HUES6 (cell line): ENCODE results near the gene CNR2.
"Not testable (repeated sequence)": the region's sequence is repeated elsewhere in the genome, so short reads cannot be mapped to it uniquely, and the experiment has no call there.

Source experiments
- H3K27ac ChIP-seq: 2 replicates; pipeline ENCODE4 v1.7.0; 2013; ENCODE audit warnings: low read depth, mild to moderate bottlenecking, low read length, inconsistent platforms
- H3K27me3 ChIP-seq: 2 replicates; pipeline ENCODE4 v1.6.1; 2013; ENCODE audit warnings: low read length; ENCODE audit not compliant: control insufficient read depth, insufficient read depth
- H3K36me3 ChIP-seq: 2 replicates; pipeline ENCODE4 v1.6.1; 2013; ENCODE audit warnings: low read length; ENCODE audit not compliant: control insufficient read depth, insufficient read depth
- H3K4me1 ChIP-seq: 2 replicates; pipeline ENCODE4 v1.6.1; 2013; ENCODE audit warnings: low read length; ENCODE audit not compliant: control insufficient read depth, insufficient read depth
- H3K4me3 ChIP-seq: 2 replicates; pipeline ENCODE4 v1.5.1; 2013; ENCODE audit warnings: low read depth, low read length
- H3K9ac ChIP-seq: one replicate; pipeline ENCODE4 v1.6.1; 2013; ENCODE audit warnings: mild to moderate bottlenecking, low read length
- H3K9me3 ChIP-seq: 2 replicates; pipeline ENCODE4 v1.6.1; 2013; ENCODE audit warnings: low read depth, low read length; ENCODE audit not compliant: control insufficient read depth, insufficient read depth

CNR2 gene

GRCh38 chr1:23903754-23904153, 9.4 kb downstream of the CNR2 start:
- Histone ChIP-seq H3K36me3 (no peaks in the 10 kb centered on the region), H3K27ac (no peak overlapping the region), H3K27me3 (peaks cover 46% of the 10 kb centered on the region), H3K4me1 (peaks cover 20% of the 10 kb centered on the region), H3K9ac (no peak overlapping the region), H3K4me3 (peak overlapping the region; percentile 52), H3K9me3 (no peaks in the 10 kb centered on the region)

- peak overlapping the region; percentile 4 for H3K9ac ChIP-seq
- H3K27me3 ChIP-seq: peaks cover 46% of the 10 kb centered on the region
- H3K36me3 ChIP-seq: no peaks in the 10 kb centered on the region
- H3K4me1 ChIP-seq: peaks cover 20% of the 10 kb centered on the region
- no peak overlapping the region for H3K27ac ChIP-seq
- H3K4me3 ChIP-seq: peak overlapping the region; percentile 52
- no peaks in the 10 kb centered on the region for H3K9me3 ChIP-seq
Measured at GRCh38 chr1:23902321-23903278, 10.6 kb downstream of the CNR2 start.

GRCh38 chr1:23900017-23900416, 13.1 kb downstream of the CNR2 start:
- not testable (repeated sequence) for H3K4me3 ChIP-seq, H3K27ac ChIP-seq, H3K36me3 ChIP-seq, H3K9ac ChIP-seq, H3K9me3 ChIP-seq
- Histone ChIP-seq H3K27me3 (peaks cover 46% of the 10 kb centered on the region), H3K4me1 (peaks cover 20% of the 10 kb centered on the region)

DNA sequence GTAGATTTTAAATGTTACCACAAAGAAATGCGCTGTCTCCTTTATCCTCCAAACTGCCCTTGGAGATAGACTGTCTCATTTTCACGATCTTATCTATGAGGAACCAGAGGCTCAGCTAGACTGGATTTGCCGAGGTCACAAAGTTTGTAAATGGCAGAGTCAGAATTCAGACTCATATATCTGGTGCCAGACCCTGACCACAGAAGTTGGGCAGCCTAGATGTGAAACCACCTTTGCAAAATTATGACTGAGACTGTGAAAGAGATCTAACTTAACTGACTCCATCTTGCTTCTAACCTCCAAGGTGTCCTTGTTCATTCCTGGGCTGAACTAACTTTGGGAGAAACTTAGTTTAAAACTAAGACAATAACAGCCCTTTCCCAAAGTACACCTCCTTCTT, 14.1 kb downstream of the CNR2 start:
- H3K4me3 ChIP-seq: no peak overlapping the region
- H3K36me3 ChIP-seq: no peaks in the 10 kb centered on the region
- H3K9ac ChIP-seq: no peak overlapping the region
- peaks cover 11% of the 10 kb centered on the region for H3K4me1 ChIP-seq
- H3K9me3 ChIP-seq: no peaks in the 10 kb centered on the region
- H3K27me3 ChIP-seq: peaks cover 36% of the 10 kb centered on the region
- no peak overlapping the region for H3K27ac ChIP-seq

- no peaks in the 10 kb centered on the region; the same call in 1 of the 2 replicates for H3K4me1 ChIP-seq
- H3K4me3 ChIP-seq: no peak overlapping the region
- H3K27ac ChIP-seq: no peak overlapping the region
- no peak overlapping the region for H3K9ac ChIP-seq
- H3K9me3 ChIP-seq: no peaks in the 10 kb centered on the region
- no peaks in the 10 kb centered on the region for H3K36me3 ChIP-seq
- peaks cover 16% of the 10 kb centered on the region for H3K27me3 ChIP-seq
Measured at GRCh38 chr1:23897083-23897482, 16.1 kb downstream of the CNR2 start.

DNA sequence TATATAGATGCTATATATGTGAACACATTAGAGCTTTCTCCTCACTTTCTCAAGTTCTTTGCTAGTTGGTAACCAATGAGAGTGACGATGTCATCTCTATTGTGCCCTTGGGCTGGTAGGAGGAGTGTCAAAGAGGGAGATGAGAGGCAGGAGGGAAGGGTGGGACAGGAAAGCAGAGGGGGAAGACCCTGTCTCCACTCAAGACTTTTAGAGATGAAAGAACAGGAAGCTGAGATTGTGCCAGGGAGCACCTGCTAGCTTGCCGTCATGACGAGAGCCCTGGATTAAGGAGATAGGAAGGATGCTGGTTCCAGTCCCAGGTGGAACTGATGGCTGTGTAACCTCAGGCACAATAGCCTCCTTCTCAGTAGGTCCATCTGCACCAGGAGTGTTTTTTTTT, 16.7 kb downstream of the CNR2 start:
- Histone ChIP-seq H3K27me3 (peaks cover 10% of the 10 kb centered on the region), H3K9me3 (no peaks in the 10 kb centered on the region), H3K27ac (no peak overlapping the region), H3K36me3 (no peaks in the 10 kb centered on the region), H3K9ac (no peak overlapping the region), H3K4me3 (no peak overlapping the region), H3K4me1 (no peaks in the 10 kb centered on the region; the same call in 1 of the 2 replicates)

DNA sequence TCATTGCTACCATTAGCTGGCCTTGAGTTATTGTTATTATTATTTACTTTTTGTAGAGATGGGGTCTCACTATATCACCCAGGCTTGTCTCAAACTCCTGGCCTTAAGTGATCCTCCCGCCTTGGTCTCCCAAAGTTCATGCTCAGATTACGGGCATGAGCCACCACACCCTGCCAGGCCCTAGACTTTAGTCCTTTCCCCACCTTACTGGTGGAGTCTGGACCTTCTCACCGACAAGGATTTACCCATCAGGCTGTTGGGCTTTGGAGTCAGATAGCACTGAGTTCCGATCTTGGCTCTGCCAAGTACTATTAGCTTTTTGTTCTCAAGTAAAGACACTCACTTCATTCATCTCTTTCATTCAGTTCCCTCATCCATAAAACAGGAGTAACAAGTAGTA, 17.2 kb downstream of the CNR2 start:
- H3K4me3 ChIP-seq: no peak overlapping the region
- H3K27ac ChIP-seq: no peak overlapping the region
- H3K27me3 ChIP-seq: peaks cover 5% of the 10 kb centered on the region
- H3K36me3 ChIP-seq: no peaks in the 10 kb centered on the region
- H3K9ac ChIP-seq: no peak overlapping the region
- no peaks in the 10 kb centered on the region; the same call in 1 of the 2 replicates for H3K4me1 ChIP-seq
- no peaks in the 10 kb centered on the region for H3K9me3 ChIP-seq

GRCh38 chr1:23895082-23895481, 18.1 kb downstream of the CNR2 start:
- Histone ChIP-seq H3K36me3 (no peaks in the 10 kb centered on the region), H3K27ac (no peak overlapping the region), H3K9me3 (no peaks in the 10 kb centered on the region), H3K4me1 (no peaks in the 10 kb centered on the region; the same call in 1 of the 2 replicates), H3K9ac (no peak overlapping the region), H3K4me3 (no peak overlapping the region), H3K27me3 (no peaks in the 10 kb centered on the region; the same call in 1 of the 2 replicates)

DNA sequence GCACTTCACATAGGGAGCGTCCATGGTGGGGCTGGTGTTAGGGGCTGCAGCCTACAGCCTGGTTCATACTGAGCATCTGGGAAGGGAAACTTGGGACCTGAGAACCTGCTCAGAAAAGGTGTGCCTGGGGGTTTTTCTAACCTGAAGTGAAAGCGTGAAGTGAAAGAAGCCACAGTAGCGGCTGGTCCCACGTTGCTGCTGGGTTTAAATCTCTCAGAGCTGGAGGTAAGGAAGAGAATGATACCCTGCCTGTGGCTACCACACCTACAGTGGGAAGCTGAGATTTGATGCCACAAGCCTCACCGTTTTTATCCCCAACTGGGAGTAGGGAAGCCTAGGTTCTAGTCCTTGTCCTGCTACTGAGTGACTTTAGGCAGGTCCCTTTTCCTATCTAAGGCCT, 24.1 kb downstream of the CNR2 start:
- Histone ChIP-seq H3K27me3 (no peaks in the 10 kb centered on the region; the same call in 1 of the 2 replicates), H3K4me3 (no peak overlapping the region), H3K9ac (no peak overlapping the region), H3K36me3 (no peaks in the 10 kb centered on the region), H3K4me1 (no peaks in the 10 kb centered on the region), H3K9me3 (no peaks in the 10 kb centered on the region), H3K27ac (no peak overlapping the region)

DNA sequence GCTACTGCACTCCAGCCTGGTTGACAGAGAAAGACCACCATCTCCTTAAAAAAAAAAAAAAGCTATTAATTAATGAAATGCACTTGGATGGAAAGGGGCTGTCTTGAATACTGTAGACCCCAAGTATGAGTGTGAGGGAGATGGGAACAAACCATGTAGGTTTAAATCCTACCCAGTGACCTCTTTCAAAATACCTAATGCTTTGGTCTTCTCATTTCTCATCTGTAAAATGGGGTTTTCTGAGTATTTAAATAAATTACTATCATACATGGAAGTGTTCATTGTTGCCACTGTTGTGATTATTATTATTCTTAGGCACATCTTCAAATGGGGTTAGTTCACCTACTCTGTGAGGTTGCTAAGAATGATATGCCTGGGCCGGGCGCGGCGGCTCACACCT, 27.9 kb downstream of the CNR2 start:
- Histone ChIP-seq H3K27me3 (no peaks in the 10 kb centered on the region), H3K9ac (no peak overlapping the region), H3K27ac (no peak overlapping the region), H3K36me3 (no peaks in the 10 kb centered on the region), H3K4me3 (no peak overlapping the region), H3K9me3 (no peaks in the 10 kb centered on the region), H3K4me1 (no peaks in the 10 kb centered on the region)

DNA sequence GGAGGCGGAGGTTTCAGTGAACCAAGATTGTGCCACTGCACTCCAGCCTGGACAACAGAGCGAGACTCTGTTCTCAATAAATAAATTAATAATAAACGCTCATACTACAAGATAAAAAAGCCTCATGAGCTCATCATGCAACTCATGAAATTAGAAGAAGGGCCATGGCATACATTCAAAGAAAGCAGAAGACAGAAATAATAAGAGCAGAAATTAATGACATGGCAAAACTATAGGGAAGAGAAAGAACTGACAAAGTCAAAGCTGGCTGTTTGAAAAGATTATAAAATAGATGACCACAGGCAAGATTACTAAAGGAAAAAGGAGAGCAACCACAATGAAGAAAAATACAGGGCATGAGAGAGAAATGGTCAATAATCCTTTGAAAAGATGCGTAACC, 30.4 kb downstream of the CNR2 start:
- H3K9me3 ChIP-seq: peaks cover 21% of the 10 kb centered on the region
- no peak overlapping the region for H3K4me3 ChIP-seq
- no peaks in the 10 kb centered on the region for H3K27me3 ChIP-seq
- no peak overlapping the region for H3K9ac ChIP-seq
- no peaks in the 10 kb centered on the region for H3K4me1 ChIP-seq
- no peaks in the 10 kb centered on the region for H3K36me3 ChIP-seq
- no peak overlapping the region for H3K27ac ChIP-seq
